Activated T-cell treated with anti-CD3 and anti-CD28 coated beads, Interleukin-2, amount 50 U/mL, for 24 hours (primary cell): Measurements from ENCODE around the gene STK39.
"Not testable (repeated sequence)": the region's sequence is repeated elsewhere in the genome, so short reads cannot be mapped to it uniquely, and the experiment has no call there.

Experiments used
- DNase-seq: peaks from one replicate; pipeline ENCODE4 v3.0.0-alpha.2; 2020
- H3K27ac Mint-ChIP-seq: 2 replicates; pipeline ENCODE4 v1.8.0; 2020; ENCODE audit warnings: mild to moderate bottlenecking, mixed read lengths
- H3K27me3 Mint-ChIP-seq: 2 replicates; pipeline ENCODE4 v1.8.0; 2020; ENCODE audit warnings: mixed read lengths
- H3K36me3 Mint-ChIP-seq: 2 replicates; pipeline ENCODE4 v1.8.0; 2020; ENCODE audit warnings: low read depth, mixed read lengths
- H3K4me1 Mint-ChIP-seq: 2 replicates; pipeline ENCODE4 v1.8.0; 2020; ENCODE audit warnings: low read depth, mixed read lengths
- H3K4me3 Mint-ChIP-seq: 2 replicates; pipeline ENCODE4 v1.8.0; 2020; ENCODE audit warnings: mild to moderate bottlenecking, moderate library complexity, mixed read lengths
- H3K9me3 Mint-ChIP-seq: 2 replicates; pipeline ENCODE4 v1.8.0; 2020; ENCODE audit warnings: mixed read lengths

Gene STK39

GRCh38 chr2:168049609-168050008, 197.8 kb downstream of the STK39 start:
- no peak overlapping the region for H3K4me3 Mint-ChIP-seq
- DNase-seq: no peak
- H3K9me3 Mint-ChIP-seq: no peaks in the 10 kb centered on the region
- no peaks in the 10 kb centered on the region for H3K27me3 Mint-ChIP-seq
- peaks cover 60% of the 10 kb centered on the region for H3K36me3 Mint-ChIP-seq
- no peak overlapping the region for H3K27ac Mint-ChIP-seq
- H3K4me1 Mint-ChIP-seq: peaks cover 2% of the 10 kb centered on the region

- H3K27me3 Mint-ChIP-seq: no peaks in the 10 kb centered on the region
Observed at GRCh38 chr2:168047091-168047690, 200.2 kb downstream of the STK39 start.

GRCh38 chr2:168044579-168044978, 202.8 kb downstream of the STK39 start:
- DNase-seq: no peak
- Mint-ChIP-seq H3K27me3 (no peaks in the 10 kb centered on the region), H3K27ac (no peak overlapping the region), H3K4me1 (peaks cover 19% of the 10 kb centered on the region), H3K9me3 (no peaks in the 10 kb centered on the region), H3K4me3 (no peak overlapping the region), H3K36me3 (peaks cover 44% of the 10 kb centered on the region)

More at GRCh38 chr2:168047091-168047690, 200.2 kb downstream of the STK39 start:
- peaks cover 50% of the 10 kb centered on the region for H3K36me3 Mint-ChIP-seq
- no peak overlapping the region for H3K27ac Mint-ChIP-seq
- H3K4me1 Mint-ChIP-seq: peaks cover 8% of the 10 kb centered on the region
- H3K9me3 Mint-ChIP-seq: no peaks in the 10 kb centered on the region
- H3K4me3 Mint-ChIP-seq: no peak overlapping the region
- DNase-seq: no peak

- Mint-ChIP-seq H3K27ac (no peak overlapping the region), H3K9me3 (no peaks in the 10 kb centered on the region), H3K27me3 (no peaks in the 10 kb centered on the region), H3K36me3 (peaks cover 44% of the 10 kb centered on the region), H3K4me3 (no peak overlapping the region), H3K4me1 (peaks cover 19% of the 10 kb centered on the region)
- DNase-seq: no peak
Observed at GRCh38 chr2:168044176-168044575, 203.2 kb downstream of the STK39 start.

GRCh38 chr2:168042127-168042824, 205.1 kb downstream of the STK39 start:
- H3K9me3 Mint-ChIP-seq, H3K4me3 Mint-ChIP-seq, H3K27me3 Mint-ChIP-seq, DNase-seq: not testable (repeated sequence)
- H3K4me1 Mint-ChIP-seq: peaks cover 25% of the 10 kb centered on the region
- H3K36me3 Mint-ChIP-seq: peaks cover 41% of the 10 kb centered on the region
- H3K27ac Mint-ChIP-seq: peak overlapping the region; percentile 5

GRCh38 chr2:168039881-168040280, 207.5 kb downstream of the STK39 start:
- H3K9me3 Mint-ChIP-seq: no peaks in the 10 kb centered on the region
- no peak overlapping the region for H3K27ac Mint-ChIP-seq
- no peak for DNase-seq
- no peaks in the 10 kb centered on the region for H3K27me3 Mint-ChIP-seq
- no peak overlapping the region for H3K4me3 Mint-ChIP-seq
- H3K36me3 Mint-ChIP-seq: peaks cover 45% of the 10 kb centered on the region
- peaks cover 29% of the 10 kb centered on the region for H3K4me1 Mint-ChIP-seq

- Mint-ChIP-seq H3K9me3 (no peaks in the 10 kb centered on the region), H3K4me3 (no peak overlapping the region), H3K27me3 (no peaks in the 10 kb centered on the region), H3K4me1 (peaks cover 25% of the 10 kb centered on the region), H3K36me3 (peaks cover 56% of the 10 kb centered on the region), H3K27ac (no peak overlapping the region)
- DNase-seq: no peak
Observed at GRCh38 chr2:168037778-168038177, 209.6 kb downstream of the STK39 start.

- DNase-seq: no peak
- no peaks in the 10 kb centered on the region for H3K9me3 Mint-ChIP-seq
- no peak overlapping the region for H3K27ac Mint-ChIP-seq
- peaks cover 56% of the 10 kb centered on the region for H3K36me3 Mint-ChIP-seq
- no peak overlapping the region for H3K4me3 Mint-ChIP-seq
- H3K4me1 Mint-ChIP-seq: peaks cover 23% of the 10 kb centered on the region
- H3K27me3 Mint-ChIP-seq: no peaks in the 10 kb centered on the region
Observed at GRCh38 chr2:168035458-168035857, 211.9 kb downstream of the STK39 start.

- Mint-ChIP-seq H3K27ac (no peak overlapping the region), H3K4me1 (peaks cover 22% of the 10 kb centered on the region), H3K9me3 (no peaks in the 10 kb centered on the region), H3K27me3 (no peaks in the 10 kb centered on the region), H3K4me3 (no peak overlapping the region), H3K36me3 (peaks cover 56% of the 10 kb centered on the region)
- DNase-seq: no peak
Observed at GRCh38 chr2:168034616-168035015, 212.8 kb downstream of the STK39 start.

- peaks cover 22% of the 10 kb centered on the region for H3K4me1 Mint-ChIP-seq
- H3K27me3 Mint-ChIP-seq: no peaks in the 10 kb centered on the region
- H3K36me3 Mint-ChIP-seq: peaks cover 56% of the 10 kb centered on the region
- no peaks in the 10 kb centered on the region for H3K9me3 Mint-ChIP-seq
- no peak overlapping the region for H3K27ac Mint-ChIP-seq
- H3K4me3 Mint-ChIP-seq: no peak overlapping the region
- no peak for DNase-seq
Observed at GRCh38 chr2:168033966-168034365, 213.4 kb downstream of the STK39 start.

- no peak overlapping the region for H3K27ac Mint-ChIP-seq
Observed at GRCh38 chr2:168032091-168032490, 215.3 kb downstream of the STK39 start.

GRCh38 chr2:168030862-168031624, 216.4 kb downstream of the STK39 start:
- no peak for DNase-seq
- H3K36me3 Mint-ChIP-seq: peaks cover 56% of the 10 kb centered on the region

More at GRCh38 chr2:168032091-168032490, 215.3 kb downstream of the STK39 start:
- H3K4me1 Mint-ChIP-seq: peaks cover 14% of the 10 kb centered on the region
- no peak for DNase-seq
- peaks cover 53% of the 10 kb centered on the region for H3K36me3 Mint-ChIP-seq
- H3K4me3 Mint-ChIP-seq: no peak overlapping the region
- no peaks in the 10 kb centered on the region for H3K9me3 Mint-ChIP-seq
- no peaks in the 10 kb centered on the region for H3K27me3 Mint-ChIP-seq

GRCh38 chr2:168029071-168029470, 218.3 kb downstream of the STK39 start:
- Mint-ChIP-seq H3K9me3 (no peaks in the 10 kb centered on the region), H3K36me3 (peaks cover 55% of the 10 kb centered on the region), H3K4me1 (peaks cover 10% of the 10 kb centered on the region), H3K27ac (no peak overlapping the region), H3K4me3 (no peak overlapping the region), H3K27me3 (no peaks in the 10 kb centered on the region)
- DNase-seq: no peak

More at GRCh38 chr2:168030862-168031624, 216.4 kb downstream of the STK39 start:
- H3K4me3 Mint-ChIP-seq: no peak overlapping the region
- H3K4me1 Mint-ChIP-seq: peaks cover 14% of the 10 kb centered on the region
- no peaks in the 10 kb centered on the region for H3K27me3 Mint-ChIP-seq
- no peaks in the 10 kb centered on the region for H3K9me3 Mint-ChIP-seq
- H3K27ac Mint-ChIP-seq: peak overlapping the region; percentile 26

GRCh38 chr2:168028362-168028761, 219.0 kb downstream of the STK39 start:
- Mint-ChIP-seq H3K36me3 (peaks cover 52% of the 10 kb centered on the region), H3K27ac (no peak overlapping the region), H3K4me1 (peaks cover 10% of the 10 kb centered on the region), H3K9me3 (no peaks in the 10 kb centered on the region), H3K27me3 (no peaks in the 10 kb centered on the region), H3K4me3 (no peak overlapping the region)
- no peak for DNase-seq
